ENCODE measurements around the gene CHST12. TPM values are rescaled to one million over a fixed set of nuclear protein-coding genes. Genes with fewer than 3 reads are reported as not detected.

Gene CHST12
- total RNA-seq, 1 experiment from 2014 or later, result 12.9 TPM

- Histone ChIP-seq H3K79me2 (ENCODE audit: low read length) (no peaks in the 10 kb centered on the region), H3K4me3 (ENCODE audit: low read length) (no peak overlapping the region), H3K9me3 (ENCODE audit: low read length) (no peaks in the 10 kb centered on the region), H3F3A (ENCODE audit: low read length, unreplicated experiment) (no peaks in the 10 kb centered on the region), H3K27ac (ENCODE audit: low read length) (no peak overlapping the region), H3K9me2 (replicated peaks; ENCODE audit: low read length) (no peaks in the 10 kb centered on the region), H3K4me2 (ENCODE audit: low read length) (no peak overlapping the region), H4K20me1 (ENCODE audit: low read length) (no peaks in the 10 kb centered on the region), H3K36me3 (ENCODE audit: low read depth, low read length) (no peaks in the 10 kb centered on the region; the same call in 1 of the 2 replicates), H3K27me3 (ENCODE audit: low read length) (no peaks in the 10 kb centered on the region), H3K9ac (ENCODE audit: low read length) (no peak overlapping the region), H3K4me1 (ENCODE audit: insufficient read depth, low read length) (no peaks in the 10 kb centered on the region), H2AFZ (ENCODE audit: low read length) (no peak overlapping the region)
- ChIA-PET POLR2A (ENCODE audit: unreplicated experiment) (no interaction called here), CTCF (interaction anchor here (0.6 kb wide), 1 partner anchor 277 kb away, joined by 3 read pairs; no protein-coding TSS in a partner anchor)
- ATAC-seq (no peak), DNase-seq (no peak)
- BruUV-seq (replicated peaks), result no TSS peak
- TF ChIP-seq EZH2phosphoT487 (IDR thresholded peaks at IDR 0.05; ENCODE audit: borderline replicate concordance, low read length), result no peak
- no peak for TF ChIP-seq CTCF (conservative IDR thresholded peaks at IDR 0.05; ENCODE audit: low read depth, low read length)
- no peak for TF ChIP-seq EZH2 (IDR thresholded peaks at IDR 0.05; ENCODE audit: low read length, unreplicated experiment)
- intact Hi-C loops (cut with micrococcal nuclease), result no loop called here
These were observed 29.7 kb downstream of the CHST12 start for GRCh38 chr7:2432910-2433712.

DNA sequence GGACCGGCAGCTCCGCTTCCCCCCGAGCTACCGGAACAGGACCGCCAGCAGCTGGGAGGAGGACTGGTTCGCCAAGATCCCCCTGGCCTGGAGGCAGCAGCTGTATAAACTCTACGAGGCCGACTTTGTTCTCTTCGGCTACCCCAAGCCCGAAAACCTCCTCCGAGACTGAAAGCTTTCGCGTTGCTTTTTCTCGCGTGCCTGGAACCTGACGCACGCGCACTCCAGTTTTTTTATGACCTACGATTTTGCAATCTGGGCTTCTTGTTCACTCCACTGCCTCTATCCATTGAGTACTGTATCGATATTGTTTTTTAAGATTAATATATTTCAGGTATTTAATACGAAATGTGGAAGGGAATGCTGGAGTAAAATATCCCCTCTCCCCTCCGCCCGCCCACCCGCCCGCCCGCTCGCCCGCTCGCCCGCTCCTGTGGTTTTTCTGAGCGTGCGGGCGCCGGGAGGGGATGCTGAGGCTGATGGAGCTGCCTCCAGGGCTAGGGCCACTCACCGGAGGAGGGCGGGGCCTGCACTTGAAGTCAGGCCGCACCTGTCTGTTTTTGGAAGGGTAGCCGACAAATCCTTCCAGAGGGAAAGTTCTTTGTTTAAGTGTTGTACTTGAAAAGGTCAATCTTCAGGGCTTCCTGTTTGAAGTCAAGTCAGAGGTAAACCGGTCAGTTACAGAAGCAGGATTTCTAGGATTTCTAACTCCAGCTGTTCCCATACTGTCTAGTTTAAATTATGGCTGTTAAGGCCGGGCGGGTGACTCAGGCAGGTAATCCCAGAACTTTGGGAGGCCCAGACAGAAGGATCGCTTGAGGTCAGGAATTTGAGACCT is 30.5 kb downstream of the CHST12 start:
- no TSS peak for BruUV-seq (replicated peaks)

More for the DNA sequence above, 30.5 kb downstream of the CHST12 start:
- Histone ChIP-seq H3K4me3 (ENCODE audit: low read length) (no peak overlapping the region), H3K27me3 (ENCODE audit: low read length) (no peaks in the 10 kb centered on the region), H3K9ac (ENCODE audit: low read length) (no peak overlapping the region), H3K4me1 (ENCODE audit: insufficient read depth, low read length) (no peaks in the 10 kb centered on the region), H3K27ac (ENCODE audit: low read length) (no peak overlapping the region), H3K4me2 (ENCODE audit: low read length) (no peak overlapping the region), H3K36me3 (ENCODE audit: low read depth, low read length) (no peaks in the 10 kb centered on the region; the same call in 1 of the 2 replicates), H2AFZ (ENCODE audit: low read length) (no peak overlapping the region), H3K79me2 (ENCODE audit: low read length) (no peaks in the 10 kb centered on the region), H4K20me1 (ENCODE audit: low read length) (no peaks in the 10 kb centered on the region), H3K9me3 (ENCODE audit: low read length) (no peaks in the 10 kb centered on the region), H3F3A (ENCODE audit: low read length, unreplicated experiment) (no peaks in the 10 kb centered on the region), H3K9me2 (replicated peaks; ENCODE audit: low read length) (no peaks in the 10 kb centered on the region)
- DNase-seq (no peak), ATAC-seq (no peak)
- intact Hi-C loops (cut with micrococcal nuclease), result no loop called here
- ChIA-PET POLR2A (ENCODE audit: unreplicated experiment) (no interaction called here), CTCF (interaction anchor here (0.6 to 0.7 kb wide), 2 partner anchors 34 to 35 kb away, joined by 3 to 16 read pairs; no protein-coding TSS in a partner anchor)
- TF ChIP-seq EZH2 (IDR thresholded peaks at IDR 0.05; ENCODE audit: low read length, unreplicated experiment), result no peak
- TF ChIP-seq CTCF (conservative IDR thresholded peaks at IDR 0.05; ENCODE audit: low read depth, low read length), result no peak
- TF ChIP-seq EZH2phosphoT487 (IDR thresholded peaks at IDR 0.05; ENCODE audit: borderline replicate concordance, low read length), result no peak
